ENCODE data around the gene FSHB.

DNA sequence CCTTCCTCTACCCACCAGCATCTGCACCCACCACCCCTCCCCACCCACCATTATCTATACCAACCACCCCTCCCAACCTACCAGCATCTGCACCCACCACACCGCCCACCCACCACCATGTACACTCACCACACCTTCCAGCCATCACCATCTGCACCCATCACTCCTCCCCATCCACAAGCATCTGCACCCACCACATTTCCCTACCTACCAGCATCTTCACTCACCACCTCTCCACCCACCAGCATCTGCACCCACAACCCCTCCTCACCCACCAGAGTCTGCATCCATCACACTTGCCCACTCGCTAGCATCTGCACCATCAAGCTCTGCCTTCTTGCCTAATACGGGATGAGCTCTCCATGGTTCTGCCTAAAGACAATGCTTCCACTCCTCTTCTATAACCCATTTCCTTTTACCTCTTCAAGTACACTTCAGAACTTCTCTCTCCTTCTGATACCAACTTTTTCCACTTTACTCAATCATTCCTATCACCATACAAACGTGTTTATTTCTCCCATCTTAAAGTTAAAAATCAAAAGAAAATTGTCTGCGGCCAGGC lies 2.4 kb upstream of the FSHB start:
- no peak for TF ChIP-seq POLR2A (IDR thresholded peaks at IDR 0.05)
- TF ChIP-seq, protein P1, sequence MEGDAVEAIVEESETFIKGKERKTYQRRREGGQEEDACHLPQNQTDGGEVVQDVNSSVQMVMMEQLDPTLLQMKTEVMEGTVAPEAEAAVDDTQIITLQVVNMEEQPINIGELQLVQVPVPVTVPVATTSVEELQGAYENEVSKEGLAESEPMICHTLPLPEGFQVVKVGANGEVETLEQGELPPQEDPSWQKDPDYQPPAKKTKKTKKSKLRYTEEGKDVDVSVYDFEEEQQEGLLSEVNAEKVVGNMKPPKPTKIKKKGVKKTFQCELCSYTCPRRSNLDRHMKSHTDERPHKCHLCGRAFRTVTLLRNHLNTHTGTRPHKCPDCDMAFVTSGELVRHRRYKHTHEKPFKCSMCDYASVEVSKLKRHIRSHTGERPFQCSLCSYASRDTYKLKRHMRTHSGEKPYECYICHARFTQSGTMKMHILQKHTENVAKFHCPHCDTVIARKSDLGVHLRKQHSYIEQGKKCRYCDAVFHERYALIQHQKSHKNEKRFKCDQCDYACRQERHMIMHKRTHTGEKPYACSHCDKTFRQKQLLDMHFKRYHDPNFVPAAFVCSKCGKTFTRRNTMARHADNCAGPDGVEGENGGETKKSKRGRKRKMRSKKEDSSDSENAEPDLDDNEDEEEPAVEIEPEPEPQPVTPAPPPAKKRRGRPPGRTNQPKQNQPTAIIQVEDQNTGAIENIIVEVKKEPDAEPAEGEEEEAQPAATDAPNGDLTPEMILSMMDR (IDR thresholded peaks at IDR 0.05): no peak
